GM19463 (cell line): ENCODE measurements around the gene CBLN3.
"Not testable (repeated sequence)": the region's sequence is repeated elsewhere in the genome, so short reads cannot be mapped to it uniquely, and the experiment has no call there.

Experiments
- ATAC-seq: cut with Tn5 transposase; IDR thresholded peaks from one replicate; pipeline ENCODE4 v1.9.1; 2021; ENCODE audit warnings: mild to moderate bottlenecking, moderate library complexity; ENCODE audit not compliant: unreplicated experiment

Gene CBLN3

DNA sequence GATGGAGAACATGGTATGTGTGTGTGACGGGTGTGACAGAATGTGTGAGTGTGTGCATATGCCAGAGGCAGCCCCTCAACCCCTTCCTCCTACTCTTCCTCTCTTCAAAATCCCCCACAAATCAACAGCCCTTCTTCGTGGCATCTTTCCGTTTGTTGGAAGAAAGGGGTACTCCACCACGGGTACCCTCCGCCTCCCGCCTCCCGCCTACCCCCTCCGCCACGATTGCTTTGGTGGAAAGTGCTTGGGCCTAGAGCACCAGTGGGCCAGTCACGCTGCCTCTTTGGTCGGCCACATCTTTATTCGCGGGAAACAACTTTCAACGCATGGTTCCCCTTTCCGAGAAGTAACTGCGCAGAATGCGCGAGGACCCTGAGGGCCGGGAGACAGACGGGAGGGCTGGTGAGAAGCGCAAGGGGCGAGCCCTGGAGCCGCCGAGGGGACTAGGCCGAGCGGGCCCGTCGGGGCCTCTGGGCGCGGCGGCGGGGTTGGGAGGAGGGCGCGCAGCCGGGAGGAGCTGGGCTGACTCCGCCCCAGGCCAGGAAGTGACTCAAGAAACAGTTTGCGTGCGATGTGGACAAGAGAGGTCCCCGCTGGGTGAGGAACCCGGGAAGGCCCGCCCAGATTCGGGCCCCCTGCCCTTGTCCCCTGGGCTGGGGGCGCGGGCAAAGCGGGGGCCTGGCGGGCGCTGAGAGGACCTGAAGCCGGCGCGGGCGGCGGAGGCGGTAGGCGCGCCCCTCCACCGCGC is at the start of gene CBLN3, which contains the start of gene KHNYN:
CBLN3 (minus strand) TSS at position 274 of the 748 bp plus-strand sequence. CDS start 614 bp downstream, outside the sequence.
KHNYN (plus strand) TSS at position 560 of the 748 bp plus-strand sequence. CDS start 777 bp downstream, outside the sequence.
- peak; percentile 86 for ATAC-seq

DNA sequence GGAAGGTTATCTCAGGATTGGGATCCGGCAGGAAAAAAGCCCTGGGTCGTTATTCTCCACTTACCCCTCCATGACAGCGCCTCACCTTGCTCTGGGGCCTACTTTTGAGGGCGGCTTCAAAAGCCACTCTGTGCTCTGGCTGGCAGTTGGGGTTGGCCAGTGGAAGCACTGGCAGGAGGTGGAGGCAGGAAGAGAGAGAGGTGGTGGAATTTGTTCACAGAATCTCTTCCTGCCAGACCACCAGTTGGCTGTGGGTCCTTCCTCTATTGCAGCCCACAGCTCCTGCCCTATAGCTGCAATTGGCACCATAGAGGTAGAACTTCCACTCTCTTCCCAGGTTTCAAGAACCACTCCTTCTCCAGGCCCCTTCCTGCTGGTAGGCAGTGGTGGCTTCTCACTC is 45.8 kb upstream of the CBLN3 start:
- ATAC-seq = no peak

- ATAC-seq = no peak
Observed at GRCh38 chr14:24473211-24473610, 43.7 kb upstream of the CBLN3 start.

- not testable (repeated sequence) for ATAC-seq
Observed at GRCh38 chr14:24470450-24470849, 41.0 kb upstream of the CBLN3 start.

DNA sequence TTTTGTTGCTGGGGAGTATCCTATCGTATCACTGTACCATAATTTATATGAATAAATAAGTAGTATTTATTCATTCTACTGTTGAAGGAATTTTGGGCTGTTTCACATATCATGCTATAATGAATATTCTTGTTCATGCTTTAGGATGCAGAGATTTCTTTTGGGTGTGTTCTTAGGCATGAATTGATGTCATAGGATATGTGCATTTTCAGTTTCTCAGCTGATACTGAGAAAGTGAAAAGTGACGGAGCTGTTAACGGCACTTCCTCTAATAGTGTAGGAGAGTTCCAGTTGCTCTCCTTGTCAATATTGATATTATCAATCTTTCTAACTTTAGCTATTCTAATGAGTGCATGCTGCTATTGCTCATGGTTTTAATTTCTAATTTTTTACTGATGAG is 36.3 kb upstream of the CBLN3 start:
- no peak for ATAC-seq

DNA sequence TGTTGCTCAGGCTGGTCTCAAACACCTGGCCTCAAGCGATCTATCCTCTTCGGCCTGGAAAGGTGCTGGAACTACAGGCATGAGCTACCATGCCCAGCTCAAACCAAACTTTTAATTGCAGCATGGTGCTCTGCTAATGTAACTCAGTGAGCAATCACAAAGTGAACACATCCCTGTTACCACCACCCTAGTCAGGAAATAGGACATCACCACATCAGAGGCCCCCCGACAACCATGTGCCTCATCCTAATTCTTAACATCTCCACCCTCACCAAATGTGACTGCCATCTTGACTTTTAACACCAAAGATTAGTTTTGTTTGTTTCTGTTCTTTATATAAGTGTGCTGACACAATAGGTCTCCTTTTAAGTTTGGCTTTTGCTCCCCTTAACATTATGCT is 35.9 kb upstream of the CBLN3 start:
- ATAC-seq = no peak

GRCh38 chr14:24463884-24464785 is 34.7 kb upstream of the CBLN3 start:
- peak; percentile 8 for ATAC-seq

GRCh38 chr14:24463017-24463883 is 33.8 kb upstream of the CBLN3 start:
- ATAC-seq = peak; percentile 59

DNA sequence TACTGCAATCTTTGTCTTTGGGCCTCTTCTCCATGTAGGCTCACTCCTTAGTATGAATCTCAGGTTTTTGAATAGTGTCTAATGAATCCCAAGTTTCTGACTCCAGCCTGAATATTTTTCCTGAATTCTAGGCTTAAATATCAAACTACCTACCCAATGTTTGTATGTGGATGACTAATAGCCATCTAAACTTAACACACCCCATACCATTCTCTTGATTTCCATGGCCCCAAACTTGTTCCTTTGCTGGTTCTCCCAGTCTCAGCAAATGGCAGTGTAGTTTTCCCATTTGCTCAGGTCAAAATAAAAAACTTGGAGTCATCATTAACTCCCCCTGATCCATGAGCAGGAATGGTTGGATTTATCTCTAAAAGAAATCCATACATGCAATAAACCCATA is 31.9 kb upstream of the CBLN3 start:
- ATAC-seq = no peak

DNA sequence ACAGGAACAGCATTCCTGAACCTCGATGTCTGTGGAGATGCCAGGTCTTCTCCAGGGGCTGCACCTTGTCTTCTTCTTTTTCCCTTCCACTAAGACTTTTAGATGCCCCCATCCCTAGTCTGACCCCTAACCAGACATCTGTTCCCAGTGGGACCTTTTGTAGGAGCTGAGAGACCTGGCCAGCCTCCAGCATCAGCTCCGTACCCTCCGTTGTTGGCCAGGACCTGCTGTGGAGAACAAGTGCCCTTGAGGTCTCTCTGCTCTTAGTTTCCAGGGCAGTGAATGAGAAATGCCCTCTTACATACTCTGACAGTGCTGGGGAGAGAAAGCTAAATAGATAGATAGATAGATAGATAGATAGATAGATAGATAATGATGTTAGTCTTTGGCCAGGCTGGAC is 29.9 kb upstream of the CBLN3 start:
- ATAC-seq = no peak

DNA sequence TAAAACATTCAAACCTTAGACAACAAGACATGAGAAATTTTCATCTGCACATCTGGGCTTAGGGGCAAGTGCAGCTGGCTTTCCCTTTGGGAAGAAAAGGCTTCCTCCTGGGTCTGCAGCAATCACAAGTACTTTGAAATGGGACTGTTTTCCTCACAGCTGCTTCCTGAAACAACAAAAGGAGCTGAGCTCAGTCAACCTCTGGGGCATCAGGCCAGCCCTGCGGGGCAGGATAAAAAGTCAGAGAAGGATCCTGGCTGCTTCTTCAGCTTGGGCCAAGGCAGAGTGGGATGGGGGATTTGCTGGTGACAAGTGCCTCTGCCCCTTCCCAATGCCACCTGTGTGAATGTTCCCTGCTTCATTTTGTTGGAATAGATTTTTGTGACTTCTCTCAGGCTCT is 29.3 kb upstream of the CBLN3 start:
- ATAC-seq = no peak

DNA sequence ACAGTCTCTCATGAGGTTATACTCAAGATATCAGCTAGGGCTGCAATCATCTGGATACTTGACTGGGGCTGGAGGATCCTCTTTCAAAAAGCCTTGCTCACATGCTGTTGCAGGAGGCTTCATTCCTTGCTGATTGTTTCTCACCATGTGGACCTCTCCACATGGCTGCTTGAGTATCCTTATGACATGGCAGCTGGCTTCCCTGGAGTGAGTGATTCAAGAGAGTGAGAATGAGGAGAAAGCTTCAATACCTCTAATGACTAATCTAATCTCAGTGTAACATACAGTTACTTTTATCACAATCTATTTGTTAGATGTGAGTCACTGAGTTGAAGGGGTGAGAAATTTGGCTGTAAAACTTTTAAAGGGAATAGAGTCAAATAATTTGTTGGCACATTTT is 27.5 kb upstream of the CBLN3 start:
- no peak for ATAC-seq

- not testable (repeated sequence) for ATAC-seq
Observed at GRCh38 chr14:24450828-24451227, 21.4 kb upstream of the CBLN3 start.

- no peak for ATAC-seq
Observed at GRCh38 chr14:24443053-24443665, 13.7 kb upstream of the CBLN3 start.

DNA sequence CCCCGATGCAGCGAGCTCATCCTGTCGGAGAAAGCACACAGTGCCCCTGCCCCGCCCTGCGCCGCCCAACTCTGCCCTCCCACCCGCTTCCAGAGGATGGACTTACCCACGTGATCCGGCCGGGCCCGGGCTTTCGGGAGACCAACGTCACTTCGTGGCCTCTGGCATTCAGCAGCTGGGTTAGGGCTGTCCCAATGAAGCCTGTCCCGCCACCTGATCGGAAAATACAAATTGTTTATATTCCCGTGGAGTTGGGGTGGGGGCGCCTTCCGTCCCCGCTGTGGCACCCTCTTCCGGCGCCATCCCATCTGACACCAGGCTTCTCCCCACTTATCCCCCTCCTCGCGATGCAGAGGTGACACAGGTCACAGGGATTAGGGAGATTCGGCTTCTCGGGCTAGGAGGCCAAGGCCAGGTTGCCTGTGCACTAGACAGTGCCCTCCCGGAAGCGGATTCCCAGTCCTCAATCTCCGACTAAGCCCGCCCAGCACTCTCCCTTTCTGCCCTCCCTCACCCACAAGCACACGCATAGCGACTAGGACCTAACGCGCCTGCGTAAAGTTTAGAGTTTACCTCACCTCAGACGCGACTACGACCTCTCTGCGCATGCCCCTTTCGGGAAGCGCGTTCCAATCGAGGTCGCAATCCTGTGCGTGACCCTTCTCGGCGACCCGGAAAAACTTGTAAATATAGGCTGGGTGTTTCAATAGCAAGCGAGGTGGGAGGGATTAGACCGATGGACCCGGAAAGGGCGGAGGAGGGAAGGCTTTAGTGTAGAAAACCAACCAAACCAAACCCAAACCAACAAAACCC is 13.0 kb upstream of the CBLN3 start, which contains the start of gene SDR39U1:
SDR39U1 (minus strand) TSS at position 537 of the 813 bp plus-strand sequence; CDS start at position 530, 7 bp downstream.
- ATAC-seq = peak; percentile 85

DNA sequence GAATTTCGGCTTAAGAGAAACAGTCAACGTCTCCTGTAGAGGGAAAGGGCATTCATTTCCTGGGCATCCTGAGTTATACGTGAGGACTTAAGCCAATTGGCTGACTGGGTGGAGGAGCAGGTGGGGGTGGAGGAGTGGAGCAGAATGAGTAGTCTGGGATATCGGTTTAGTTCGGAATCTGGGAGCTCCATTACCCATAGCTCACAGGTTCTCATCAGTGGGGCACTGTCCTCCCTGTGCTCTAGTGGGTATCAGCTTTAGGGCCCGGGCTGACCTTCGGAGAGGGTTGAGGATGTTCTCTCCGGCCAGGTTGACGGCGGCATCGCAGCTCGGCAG is 12.4 kb upstream of the CBLN3 start:
- no peak for ATAC-seq

DNA sequence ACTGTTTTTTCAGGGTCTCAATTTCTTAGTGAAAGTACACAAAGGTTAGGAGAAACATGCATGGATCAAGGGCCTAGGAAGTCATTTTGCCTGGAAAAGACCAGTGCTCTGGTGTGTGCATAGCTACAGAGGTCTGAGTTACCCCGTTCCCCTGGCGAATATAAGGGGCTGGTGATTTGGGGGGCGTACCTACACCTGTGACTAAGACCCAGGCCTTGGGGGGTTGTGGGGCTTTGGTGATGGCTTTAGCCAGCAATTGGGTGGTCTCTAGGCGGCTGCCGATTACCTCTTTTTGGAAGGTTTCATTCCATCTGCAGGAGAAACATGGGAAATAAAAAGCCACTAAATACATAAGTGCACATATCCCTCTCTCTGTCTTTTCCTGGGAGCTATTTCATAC is 12.0 kb upstream of the CBLN3 start:
- ATAC-seq = no peak

DNA sequence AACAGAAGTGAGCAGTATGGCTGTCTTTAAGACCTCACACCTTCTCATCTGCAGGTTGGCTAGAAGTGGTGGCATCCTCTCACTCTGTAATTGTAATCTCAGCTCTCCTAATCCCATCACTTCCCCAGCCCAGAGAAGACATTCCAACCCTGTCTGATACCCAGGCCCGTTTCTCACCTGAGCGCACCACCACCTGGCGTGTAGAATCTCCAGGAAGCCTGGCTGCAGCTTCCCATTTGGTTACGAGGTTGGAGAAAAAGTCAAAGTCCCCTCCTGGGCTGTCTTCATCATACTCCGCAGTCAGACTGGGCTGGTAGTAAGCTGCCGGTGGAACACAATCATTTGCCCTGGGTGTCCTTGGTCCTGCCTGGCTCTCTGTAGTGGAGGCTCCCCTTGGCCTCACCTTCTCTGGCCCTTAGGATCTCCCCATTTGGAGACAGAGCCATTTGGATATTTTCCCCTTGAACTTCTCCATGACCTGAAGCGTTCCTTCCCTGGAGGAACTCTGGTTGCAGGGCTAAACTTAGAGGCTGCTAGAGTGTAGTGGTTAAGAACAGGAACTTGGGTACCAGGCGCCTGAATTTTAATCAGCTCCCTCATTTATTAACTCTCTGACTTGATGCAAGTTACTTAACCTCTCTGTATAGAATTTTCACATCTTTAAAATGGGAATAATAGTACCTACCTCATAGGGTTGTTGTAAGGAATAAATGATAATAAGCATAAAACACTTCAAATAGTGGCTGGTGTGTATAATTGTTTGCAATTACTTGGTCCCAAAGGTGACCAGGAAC is 11.3 kb upstream of the CBLN3 start:
- ATAC-seq = no peak
